ENCODE measurements around the gene UBE3C.

Gene UBE3C

GRCh38 chr7:157193274-157193673, 54.5 kb downstream of the UBE3C start:
- TF ChIP-seq EZH2phosphoT487 (IDR thresholded peaks at IDR 0.05; ENCODE audit: borderline replicate concordance, low read length) = no peak
- H3K27me3 ChIP-seq (ENCODE audit: control insufficient read depth, low read length) = no peaks in the 10 kb centered on the region
- H3K79me2 ChIP-seq (ENCODE audit: control insufficient read depth, low read length) = peaks cover 13% of the 10 kb centered on the region
- H3K4me3 ChIP-seq (ENCODE audit: low read length) = no peak overlapping the region
- H3F3A ChIP-seq (ENCODE audit: control insufficient read depth, insufficient read depth) = no peaks in the 10 kb centered on the region
- H4K20me1 ChIP-seq (ENCODE audit: control insufficient read depth, insufficient read depth, low read depth, low read length) = 0 out of 2 replicates have a peak, but pooled peaks cover 6% of the 10 kb centered on the region
- no peaks in the 10 kb centered on the region for H3K9me2 ChIP-seq (replicated peaks; ENCODE audit: control insufficient read depth, low read length)
- no peak overlapping the region for H3K27ac ChIP-seq (ENCODE audit: low read depth, low read length)
- H3K4me1 ChIP-seq (ENCODE audit: control insufficient read depth, low read length) = no peaks in the 10 kb centered on the region
- peaks cover 97% of the 10 kb centered on the region for H3K36me3 ChIP-seq (ENCODE audit: control insufficient read depth, low read length)
- no peaks in the 10 kb centered on the region for H3K9me3 ChIP-seq (ENCODE audit: control insufficient read depth, insufficient read depth, low read length)
- H3K4me2 ChIP-seq (ENCODE audit: low read length) = no peak overlapping the region

GRCh38 chr7:157194948-157195347, 56.2 kb downstream of the UBE3C start:
- peaks cover 2% of the 10 kb centered on the region; the same call in 1 of the 2 replicates for H3F3A ChIP-seq (ENCODE audit: control insufficient read depth, insufficient read depth)
- H3K9me3 ChIP-seq (ENCODE audit: control insufficient read depth, insufficient read depth, low read length) = no peaks in the 10 kb centered on the region
- H3K27ac ChIP-seq (ENCODE audit: low read depth, low read length) = no peak overlapping the region
- no peaks in the 10 kb centered on the region for H3K4me1 ChIP-seq (ENCODE audit: control insufficient read depth, low read length)
- H3K36me3 ChIP-seq (ENCODE audit: control insufficient read depth, low read length) = peaks cover 91% of the 10 kb centered on the region
- H4K20me1 ChIP-seq (ENCODE audit: control insufficient read depth, insufficient read depth, low read depth, low read length) = 0 out of 2 replicates have a peak, but pooled peaks cover 6% of the 10 kb centered on the region
- no peak for TF ChIP-seq EZH2phosphoT487 (IDR thresholded peaks at IDR 0.05; ENCODE audit: borderline replicate concordance, low read length)
- TF ChIP-seq CTCF (IDR thresholded peaks at IDR 0.05; ENCODE audit: low read depth, low read length, poor library complexity, severe bottlenecking) = no peak
- no peak overlapping the region for H3K4me3 ChIP-seq (ENCODE audit: low read length)
- H3K4me2 ChIP-seq (ENCODE audit: low read length) = no peak overlapping the region
- peaks cover 10% of the 10 kb centered on the region for H3K79me2 ChIP-seq (ENCODE audit: control insufficient read depth, low read length)
- H3K27me3 ChIP-seq (ENCODE audit: control insufficient read depth, low read length) = no peaks in the 10 kb centered on the region
- no peaks in the 10 kb centered on the region for H3K9me2 ChIP-seq (replicated peaks; ENCODE audit: control insufficient read depth, low read length)

- H4K20me1 ChIP-seq (ENCODE audit: control insufficient read depth, insufficient read depth, low read depth, low read length) = no peaks in the 10 kb centered on the region
- peaks cover 89% of the 10 kb centered on the region for H3K36me3 ChIP-seq (ENCODE audit: control insufficient read depth, low read length)
- H3K4me3 ChIP-seq (ENCODE audit: low read length) = no peak overlapping the region
- H3K27me3 ChIP-seq (ENCODE audit: control insufficient read depth, low read length) = no peaks in the 10 kb centered on the region
- no peak for TF ChIP-seq CTCF (IDR thresholded peaks at IDR 0.05; ENCODE audit: low read depth, low read length, poor library complexity, severe bottlenecking)
- no peak for TF ChIP-seq EZH2phosphoT487 (IDR thresholded peaks at IDR 0.05; ENCODE audit: borderline replicate concordance, low read length)
- H3K27ac ChIP-seq (ENCODE audit: low read depth, low read length) = no peak overlapping the region
- H3K4me2 ChIP-seq (ENCODE audit: low read length) = no peak overlapping the region
- peaks cover 2% of the 10 kb centered on the region; the same call in 1 of the 2 replicates for H3F3A ChIP-seq (ENCODE audit: control insufficient read depth, insufficient read depth)
- H3K9me2 ChIP-seq (replicated peaks; ENCODE audit: control insufficient read depth, low read length) = no peaks in the 10 kb centered on the region
- peaks cover 8% of the 10 kb centered on the region for H3K79me2 ChIP-seq (ENCODE audit: control insufficient read depth, low read length)
- H3K9me3 ChIP-seq (ENCODE audit: control insufficient read depth, insufficient read depth, low read length) = no peaks in the 10 kb centered on the region
- no peaks in the 10 kb centered on the region for H3K4me1 ChIP-seq (ENCODE audit: control insufficient read depth, low read length)
Measured at GRCh38 chr7:157195868-157196267, 57.1 kb downstream of the UBE3C start.

GRCh38 chr7:157204134-157204533, 65.4 kb downstream of the UBE3C start:
- Histone ChIP-seq H3K4me2 (ENCODE audit: low read length) (no peak overlapping the region), H3K4me3 (ENCODE audit: low read length) (no peak overlapping the region), H4K20me1 (ENCODE audit: control insufficient read depth, insufficient read depth, low read depth, low read length) (peaks cover 4% of the 10 kb centered on the region; the same call in 1 of the 2 replicates), H3F3A (ENCODE audit: control insufficient read depth, insufficient read depth) (peaks cover 4% of the 10 kb centered on the region; the same call in 1 of the 2 replicates), H3K9me3 (ENCODE audit: control insufficient read depth, insufficient read depth, low read length) (no peaks in the 10 kb centered on the region), H3K79me2 (ENCODE audit: control insufficient read depth, low read length) (no peaks in the 10 kb centered on the region), H3K4me1 (ENCODE audit: control insufficient read depth, low read length) (no peaks in the 10 kb centered on the region), H3K9me2 (replicated peaks; ENCODE audit: control insufficient read depth, low read length) (no peaks in the 10 kb centered on the region), H3K27me3 (ENCODE audit: control insufficient read depth, low read length) (no peaks in the 10 kb centered on the region), H3K36me3 (ENCODE audit: control insufficient read depth, low read length) (peaks cover 72% of the 10 kb centered on the region), H3K27ac (ENCODE audit: low read depth, low read length) (no peak overlapping the region)
- TF ChIP-seq CTCF (IDR thresholded peaks at IDR 0.05; ENCODE audit: low read depth, low read length, poor library complexity, severe bottlenecking) = no peak
- no peak for TF ChIP-seq EZH2phosphoT487 (IDR thresholded peaks at IDR 0.05; ENCODE audit: borderline replicate concordance, low read length)

All from DOHH2 (cell line).